ENCODE data around the gene HSPBP1. TPM values are rescaled to one million over a fixed set of nuclear protein-coding genes. Genes with fewer than 3 reads are reported as not detected.

Gene HSPBP1
- total and polyA plus RNA-seq, 7 donors: 19.7 to 62.7 (median 30.5) TPM

DNA sequence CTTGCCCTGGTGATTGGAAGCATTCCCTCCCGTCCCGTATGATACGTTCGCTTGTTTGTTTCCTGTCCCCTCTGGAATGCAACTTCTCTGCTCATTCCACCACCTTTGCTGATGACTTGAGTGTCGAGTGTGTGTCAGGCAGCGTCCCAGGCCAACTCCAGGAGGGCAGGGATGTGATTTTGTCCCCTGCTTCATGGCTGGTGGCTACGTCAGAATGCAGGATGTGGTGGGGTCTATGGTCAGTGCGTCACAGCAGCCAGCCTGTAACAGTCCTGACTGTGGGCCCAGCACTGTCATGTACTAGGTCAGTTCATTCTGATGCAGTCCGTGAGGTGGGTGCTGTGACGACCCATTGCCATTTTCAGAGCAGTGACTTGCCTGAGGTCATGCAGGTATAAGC lies 20.1 kb upstream of the HSPBP1 start:
- Histone ChIP-seq H3K4me3 (no peak overlapping the region), H3K27me3 (no peaks in the 10 kb centered on the region), H3K4me1 (peaks cover 0 to 13% (median 10%) of the 10 kb centered on the region in 4 donors), H3K9me3 (no peaks in the 10 kb centered on the region), H3K27ac (no peak overlapping the region), H3K36me3 (peaks cover 4 to 56% (median 5%) of the 10 kb centered on the region in 4 donors)
- DNase-seq: no peak
- intact Hi-C loops (cut with DNase I): loop anchor here (5.0 kb wide), 1 partner anchor 42 kb away; no protein-coding TSS in a partner anchor
- WGBS, 2 donors: 90 to 91% methylated on average over 10 of the region's 10 CpGs
- no peak for TF ChIP-seq POLR2AphosphoS5 (IDR thresholded peaks at IDR 0.05)
- TF ChIP-seq EP300 (IDR thresholded peaks at IDR 0.05): no peak
- TF ChIP-seq POLR2A (IDR thresholded peaks at IDR 0.05): no peak
- TF ChIP-seq, protein P1, sequence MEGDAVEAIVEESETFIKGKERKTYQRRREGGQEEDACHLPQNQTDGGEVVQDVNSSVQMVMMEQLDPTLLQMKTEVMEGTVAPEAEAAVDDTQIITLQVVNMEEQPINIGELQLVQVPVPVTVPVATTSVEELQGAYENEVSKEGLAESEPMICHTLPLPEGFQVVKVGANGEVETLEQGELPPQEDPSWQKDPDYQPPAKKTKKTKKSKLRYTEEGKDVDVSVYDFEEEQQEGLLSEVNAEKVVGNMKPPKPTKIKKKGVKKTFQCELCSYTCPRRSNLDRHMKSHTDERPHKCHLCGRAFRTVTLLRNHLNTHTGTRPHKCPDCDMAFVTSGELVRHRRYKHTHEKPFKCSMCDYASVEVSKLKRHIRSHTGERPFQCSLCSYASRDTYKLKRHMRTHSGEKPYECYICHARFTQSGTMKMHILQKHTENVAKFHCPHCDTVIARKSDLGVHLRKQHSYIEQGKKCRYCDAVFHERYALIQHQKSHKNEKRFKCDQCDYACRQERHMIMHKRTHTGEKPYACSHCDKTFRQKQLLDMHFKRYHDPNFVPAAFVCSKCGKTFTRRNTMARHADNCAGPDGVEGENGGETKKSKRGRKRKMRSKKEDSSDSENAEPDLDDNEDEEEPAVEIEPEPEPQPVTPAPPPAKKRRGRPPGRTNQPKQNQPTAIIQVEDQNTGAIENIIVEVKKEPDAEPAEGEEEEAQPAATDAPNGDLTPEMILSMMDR (IDR thresholded peaks at IDR 0.05): no peak

DNA sequence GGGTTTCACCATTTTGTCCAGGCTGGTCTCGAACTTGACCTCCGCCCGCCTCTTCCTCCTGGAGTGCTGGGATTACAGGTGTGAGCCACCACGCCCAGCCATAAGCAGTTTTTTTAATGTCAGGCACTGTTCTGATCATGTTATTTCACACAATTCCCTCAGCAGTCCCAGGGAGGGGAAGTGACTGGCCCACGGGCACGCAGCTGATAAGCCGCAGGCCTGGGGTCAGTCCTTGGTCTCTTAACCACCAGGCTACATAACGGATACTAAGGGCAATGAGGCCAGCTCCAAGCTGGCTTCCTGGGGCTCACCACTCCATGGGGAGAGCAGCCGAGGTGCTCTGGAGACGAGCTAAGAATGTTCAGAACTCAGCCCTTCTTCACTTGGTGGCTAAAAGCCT lies 17.4 kb upstream of the HSPBP1 start:
- H3K36me3 ChIP-seq: peaks cover 0 to 51% (median 0%) of the 10 kb centered on the region in 4 donors
- TF ChIP-seq EP300 (IDR thresholded peaks at IDR 0.05): no peak
- TF ChIP-seq POLR2AphosphoS5 (IDR thresholded peaks at IDR 0.05): no peak
- no peak for TF ChIP-seq POLR2A (IDR thresholded peaks at IDR 0.05)
- TF ChIP-seq, protein P1 (IDR thresholded peaks at IDR 0.05): no peak
- peaks cover 0 to 12% (median 10%) of the 10 kb centered on the region in 4 donors for H3K4me1 ChIP-seq
- H3K9me3 ChIP-seq: no peaks in the 10 kb centered on the region
- H3K4me3 ChIP-seq: no peak overlapping the region
- intact Hi-C loops (cut with DNase I): no loop called here
- DNase-seq: no peak
- H3K27me3 ChIP-seq: no peaks in the 10 kb centered on the region
- WGBS, 2 donors: 54 to 80% methylated on average over 10 of the region's 10 CpGs
- no peak overlapping the region for H3K27ac ChIP-seq

- Histone ChIP-seq H3K27ac (no peak overlapping the region), H3K9me3 (no peaks in the 10 kb centered on the region), H3K27me3 (no peaks in the 10 kb centered on the region), H3K4me1 (peaks cover 0 to 15% (median 12%) of the 10 kb centered on the region in 4 donors), H3K36me3 (peaks cover 0 to 32% (median 0%) of the 10 kb centered on the region in 4 donors), H3K4me3 (no peak overlapping the region)
- no peak for TF ChIP-seq POLR2AphosphoS5 (IDR thresholded peaks at IDR 0.05)
- intact Hi-C loops (cut with DNase I): loop anchor here (5.0 to 10.0 kb wide), 2 partner anchors 53 to 206 kb away; no protein-coding TSS in a partner anchor
- no peak for DNase-seq
- 94 to 95% methylated on average over 9 of the region's 9 CpGs for WGBS, 2 donors
Measured at GRCh38 chr19:55289117-55289796, 9.3 kb upstream of the HSPBP1 start.

DNA sequence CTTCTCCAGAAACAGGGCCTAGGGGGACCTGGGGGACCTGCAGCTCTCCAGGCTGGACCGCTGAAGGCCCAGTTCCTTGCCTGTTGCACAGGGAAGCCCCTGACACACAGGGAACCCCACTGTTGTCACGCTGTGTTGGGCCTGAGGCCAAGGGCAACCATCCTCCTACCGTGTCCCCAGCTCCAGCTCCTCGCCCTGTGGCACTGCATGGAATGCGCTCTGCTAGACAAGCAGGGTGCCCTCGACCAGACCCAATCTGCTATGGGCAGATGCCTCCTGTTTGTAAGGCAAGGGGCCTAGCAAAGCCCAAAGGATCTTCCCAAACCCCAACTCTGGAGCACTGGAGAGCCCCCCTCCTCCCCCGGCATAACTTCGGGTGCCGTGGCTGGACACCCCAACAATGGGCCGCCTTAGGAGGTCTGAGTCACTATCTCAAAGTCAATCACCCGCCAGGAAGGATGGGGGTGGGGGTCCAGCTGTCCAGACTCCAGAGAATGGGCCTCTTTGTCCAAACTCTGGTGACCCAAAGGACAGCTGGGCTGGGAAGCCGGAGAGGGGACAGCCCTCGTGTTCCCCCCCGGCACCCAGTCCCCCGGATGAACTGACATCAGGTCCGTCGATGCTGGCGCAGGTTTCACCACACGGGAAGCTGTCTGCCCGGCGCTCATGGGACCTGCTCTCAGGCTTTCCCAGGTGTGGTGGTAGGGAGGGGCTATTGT lies 7.6 kb upstream of the HSPBP1 start:
- Histone ChIP-seq H3K4me1 (peaks cover 0 to 25% (median 19%) of the 10 kb centered on the region in 4 donors), H3K27ac (peak overlapping the region in 3 of 4 donors; percentile 18 to 45 (median 41)), H3K27me3 (no peaks in the 10 kb centered on the region), H3K9me3 (no peaks in the 10 kb centered on the region), H3K4me3 (no peak overlapping the region), H3K36me3 (peaks cover 0 to 22% (median 0%) of the 10 kb centered on the region in 4 donors)
- no peak for TF ChIP-seq POLR2A (IDR thresholded peaks at IDR 0.05)
- TF ChIP-seq EP300 (IDR thresholded peaks at IDR 0.05): no peak
- TF ChIP-seq POLR2AphosphoS5 (IDR thresholded peaks at IDR 0.05): no peak
- TF ChIP-seq, protein P1 (IDR thresholded peaks at IDR 0.05): no peak
- intact Hi-C loops (cut with DNase I): loop anchor here (5.0 to 10.0 kb wide), 2 partner anchors 55 to 207 kb away; no protein-coding TSS in a partner anchor
- WGBS, 2 donors: 87 to 91% methylated on average over 21 of the region's 21 CpGs
- no peak for DNase-seq
